ENCODE data around the gene RASSF5. TPM values are rescaled to one million over a fixed set of nuclear protein-coding genes. Genes with fewer than 3 reads are reported as not detected.

Gene RASSF5
- total RNA-seq, 2 experiments from 2014 or later, result 153 to 156 TPM

DNA sequence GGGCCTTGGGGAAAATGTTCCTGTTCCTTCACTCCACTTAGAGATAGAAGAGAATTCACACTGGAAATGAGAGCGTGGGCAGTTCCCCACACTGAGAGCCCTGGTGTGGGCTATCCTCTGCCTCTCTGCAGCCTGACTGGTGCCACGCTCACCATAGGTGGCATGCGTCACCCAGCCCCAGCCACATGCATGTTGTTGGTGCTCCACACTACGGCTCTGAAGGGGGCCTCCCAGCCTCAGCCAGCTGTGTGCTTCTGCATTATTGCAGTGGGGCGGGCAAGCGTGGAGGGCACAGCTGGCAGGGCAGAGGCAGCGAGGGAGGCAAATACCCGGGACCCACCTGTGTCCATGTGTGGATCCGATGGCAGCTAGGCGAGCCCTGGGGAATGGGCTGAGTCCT lies 14.7 kb upstream of the RASSF5 start:
- H3K27me3 Mint-ChIP-seq, result no peaks in the 10 kb centered on the region
- CTCF ChIA-PET, result interaction anchor here (0.6 kb wide), 1 partner anchor 52 kb away, joined by 4 read pairs; no protein-coding TSS in a partner anchor
- H3K36me3 Mint-ChIP-seq (ENCODE audit: low read depth), result peaks cover 89% of the 10 kb centered on the region
- POLR2A ChIA-PET, result no interaction called here
- no peaks in the 10 kb centered on the region for H3K9me3 ChIP-seq (ENCODE audit: control insufficient read depth in 1 of 2, insufficient read depth in 1 of 2, low read length in 2 of 2)
- no peaks in the 10 kb centered on the region for H3K27me3 ChIP-seq (ENCODE audit: control insufficient read depth in 1 of 2, insufficient read depth in 2 of 2, low read length in 2 of 2)
- H3K4me1 ChIP-seq (ENCODE audit: insufficient read depth, low read length), result peaks cover 8% of the 10 kb centered on the region
- no peak for ATAC-seq (ENCODE audit: poor library complexity)
- TF ChIP-seq, protein P1, sequence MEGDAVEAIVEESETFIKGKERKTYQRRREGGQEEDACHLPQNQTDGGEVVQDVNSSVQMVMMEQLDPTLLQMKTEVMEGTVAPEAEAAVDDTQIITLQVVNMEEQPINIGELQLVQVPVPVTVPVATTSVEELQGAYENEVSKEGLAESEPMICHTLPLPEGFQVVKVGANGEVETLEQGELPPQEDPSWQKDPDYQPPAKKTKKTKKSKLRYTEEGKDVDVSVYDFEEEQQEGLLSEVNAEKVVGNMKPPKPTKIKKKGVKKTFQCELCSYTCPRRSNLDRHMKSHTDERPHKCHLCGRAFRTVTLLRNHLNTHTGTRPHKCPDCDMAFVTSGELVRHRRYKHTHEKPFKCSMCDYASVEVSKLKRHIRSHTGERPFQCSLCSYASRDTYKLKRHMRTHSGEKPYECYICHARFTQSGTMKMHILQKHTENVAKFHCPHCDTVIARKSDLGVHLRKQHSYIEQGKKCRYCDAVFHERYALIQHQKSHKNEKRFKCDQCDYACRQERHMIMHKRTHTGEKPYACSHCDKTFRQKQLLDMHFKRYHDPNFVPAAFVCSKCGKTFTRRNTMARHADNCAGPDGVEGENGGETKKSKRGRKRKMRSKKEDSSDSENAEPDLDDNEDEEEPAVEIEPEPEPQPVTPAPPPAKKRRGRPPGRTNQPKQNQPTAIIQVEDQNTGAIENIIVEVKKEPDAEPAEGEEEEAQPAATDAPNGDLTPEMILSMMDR (IDR thresholded peaks at IDR 0.05), result no peak
- no peaks in the 10 kb centered on the region for H3K4me1 Mint-ChIP-seq (ENCODE audit: low read depth)
- intact Hi-C loops (cut with DNase I, micrococcal nuclease), result loop anchor here (5.0 to 10.0 kb wide), 2 partner anchors 52 to 90 kb away; no protein-coding TSS in a partner anchor
- H3K4me3 ChIP-seq (ENCODE audit: low read length), result no peak overlapping the region
- peaks cover 90% of the 10 kb centered on the region for H3K36me3 ChIP-seq (ENCODE audit: insufficient read depth, low read length)
- no peak overlapping the region for H3K27ac Mint-ChIP-seq
- no peak overlapping the region for H3K4me3 Mint-ChIP-seq
- DNase-seq, result no peak
- H3K9me3 Mint-ChIP-seq, result no peaks in the 10 kb centered on the region
- H3K27ac ChIP-seq (ENCODE audit: low read depth in 1 of 2, low read length in 2 of 2), result no peak overlapping the region

DNA sequence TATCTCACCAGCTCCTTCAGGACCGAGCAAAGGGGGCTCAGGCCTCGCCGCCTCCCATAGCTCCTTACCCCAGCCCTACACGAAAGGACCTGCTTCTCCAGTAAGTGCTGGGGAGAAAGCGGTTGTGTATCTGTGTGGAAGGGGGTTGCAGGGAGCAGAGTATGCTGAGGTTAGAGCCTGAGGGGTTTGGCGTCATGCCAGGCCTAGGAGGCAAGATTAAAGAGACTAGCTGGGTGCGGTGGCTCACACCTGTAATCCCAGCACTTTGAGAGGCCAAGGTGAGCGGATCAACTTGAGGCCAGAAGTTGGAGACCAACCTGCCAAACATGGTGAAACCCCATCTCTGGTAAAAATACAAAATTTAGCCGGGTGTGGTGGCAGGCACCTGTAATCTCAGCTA lies 14.1 kb upstream of the RASSF5 start:
- Histone ChIP-seq H3K36me3 (ENCODE audit: insufficient read depth, low read length) (peaks cover 86% of the 10 kb centered on the region), H3K27me3 (ENCODE audit: control insufficient read depth in 1 of 2, insufficient read depth in 2 of 2, low read length in 2 of 2) (no peaks in the 10 kb centered on the region), H3K9me3 (ENCODE audit: control insufficient read depth in 1 of 2, insufficient read depth in 1 of 2, low read length in 2 of 2) (no peaks in the 10 kb centered on the region), H3K4me3 (ENCODE audit: low read length) (no peak overlapping the region), H3K4me1 (ENCODE audit: insufficient read depth, low read length) (peaks cover 8% of the 10 kb centered on the region), H3K27ac (ENCODE audit: low read depth in 1 of 2, low read length in 2 of 2) (no peak overlapping the region)
- no peak for DNase-seq
- H3K9me3 Mint-ChIP-seq, result no peaks in the 10 kb centered on the region
- TF ChIP-seq, protein P1 (IDR thresholded peaks at IDR 0.05), result no peak
- peaks cover 88% of the 10 kb centered on the region for H3K36me3 Mint-ChIP-seq (ENCODE audit: low read depth)
- intact Hi-C loops (cut with DNase I, micrococcal nuclease), result loop anchor here (5.0 to 10.0 kb wide), 2 partner anchors 52 to 89 kb away; no protein-coding TSS in a partner anchor
- no peak for ATAC-seq (ENCODE audit: poor library complexity)
- no peaks in the 10 kb centered on the region for H3K4me1 Mint-ChIP-seq (ENCODE audit: low read depth)
- H3K4me3 Mint-ChIP-seq, result no peak overlapping the region
- ChIA-PET POLR2A (interaction anchor here (1.1 kb wide), 2 partner anchors 22 to 142 kb away, joined by 3 to 4 read pairs; partner anchors contain the start of gene DYRK3), CTCF (interaction anchor here (0.6 to 1.0 kb wide), 2 partner anchors 14 to 52 kb away, joined by 4 read pairs; no protein-coding TSS in a partner anchor)
- no peaks in the 10 kb centered on the region for H3K27me3 Mint-ChIP-seq
- H3K27ac Mint-ChIP-seq, result no peak overlapping the region

DNA sequence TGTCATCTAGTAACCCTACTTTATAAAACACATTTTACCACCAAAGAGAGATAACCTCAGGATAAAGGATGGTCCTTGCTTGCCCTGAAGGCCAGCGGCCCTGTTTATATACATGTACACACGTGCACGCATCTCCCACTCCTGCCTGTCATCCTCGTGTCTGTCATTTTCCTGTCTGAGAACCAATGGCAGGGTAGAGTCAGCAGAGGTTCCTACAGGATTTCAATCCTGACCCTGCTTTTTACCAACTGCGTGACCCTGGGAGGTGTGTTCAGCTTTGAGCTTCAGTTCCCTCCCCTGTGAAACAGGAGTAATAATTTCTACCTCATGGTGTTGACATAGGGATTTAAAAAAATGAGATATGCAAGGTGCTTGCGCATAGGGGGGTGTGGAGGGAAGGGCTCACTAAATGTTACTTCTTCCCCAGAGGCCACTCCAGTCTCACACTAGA lies 12.3 kb upstream of the RASSF5 start:
- H3K4me1 ChIP-seq (ENCODE audit: insufficient read depth, low read length), result peaks cover 6% of the 10 kb centered on the region
- no peaks in the 10 kb centered on the region for H3K27me3 Mint-ChIP-seq
- no peak for DNase-seq
- no peak overlapping the region for H3K4me3 ChIP-seq (ENCODE audit: low read length)
- intact Hi-C loops (cut with DNase I, micrococcal nuclease), result loop anchor here (5.0 to 10.0 kb wide), 2 partner anchors 47 to 50 kb away; no protein-coding TSS in a partner anchor
- CTCF ChIA-PET, result interaction anchor here (0.6 to 1.1 kb wide), 2 partner anchors 16 to 24 kb away, joined by 3 to 5 read pairs; no protein-coding TSS in a partner anchor
- H3K27me3 ChIP-seq (ENCODE audit: control insufficient read depth in 1 of 2, insufficient read depth in 2 of 2, low read length in 2 of 2), result no peaks in the 10 kb centered on the region
- no peaks in the 10 kb centered on the region for H3K9me3 Mint-ChIP-seq
- no peak overlapping the region for H3K27ac Mint-ChIP-seq
- no peak overlapping the region for H3K4me3 Mint-ChIP-seq
- H3K27ac ChIP-seq (ENCODE audit: low read depth in 1 of 2, low read length in 2 of 2), result no peak overlapping the region
- no peaks in the 10 kb centered on the region for H3K4me1 Mint-ChIP-seq (ENCODE audit: low read depth)
- TF ChIP-seq, protein P1 (IDR thresholded peaks at IDR 0.05), result no peak
- peaks cover 82% of the 10 kb centered on the region for H3K36me3 Mint-ChIP-seq (ENCODE audit: low read depth)
- no peaks in the 10 kb centered on the region for H3K9me3 ChIP-seq (ENCODE audit: control insufficient read depth in 1 of 2, insufficient read depth in 1 of 2, low read length in 2 of 2)
- peaks cover 84% of the 10 kb centered on the region for H3K36me3 ChIP-seq (ENCODE audit: insufficient read depth, low read length)
- no peak for ATAC-seq (ENCODE audit: poor library complexity)
- POLR2A ChIA-PET, result interaction anchor here (0.8 to 1.4 kb wide), 4 partner anchors 8 to 476 kb away, joined by 3 to 4 read pairs (median 3); no protein-coding TSS in a partner anchor

All from CD4-positive, alpha-beta T cell (primary cell).